ENCODE data around the gene SLC16A9. TPM values are rescaled to one million over a fixed set of nuclear protein-coding genes. Genes with fewer than 3 reads are reported as not detected.

Gene SLC16A9
- total RNA-seq (2021) = 4.1 and 4.3 TPM in 2 replicates
- long read RNA-seq, full-length matches to known transcripts = 3 of 4 reads
- long read RNA-seq, partial matches to known transcripts = 0 of 4 reads
- long read RNA-seq, other reads (novel, unspliced or antisense) = 1 of 4 reads

GRCh38 chr10:59709395-59710125 lies at the start of gene SLC16A9:
Gene SLC16A9, minus strand, starts transcription at chr10:59709850. Its CDS starts 25,559 bp downstream, at chr10:59684291.
- H2BK12ac ChIP-seq (ENCODE audit: insufficient read length, low read depth, low read length) = no peak within 1 kb of the TSS
- H3K23me2 ChIP-seq (ENCODE audit: insufficient read length, low read depth, low read length, poor library complexity, severe bottlenecking) = peaks cover 18% of the 10 kb centered on the region
- no peak within 1 kb of the TSS for H4K8ac ChIP-seq (replicated peaks; ENCODE audit: insufficient read length, low read depth, low read length)
- H2BK20ac ChIP-seq (ENCODE audit: low read depth, low read length, poor library complexity, severe bottlenecking) = no peak within 1 kb of the TSS
- no peak within 1 kb of the TSS for H2AFZ ChIP-seq (ENCODE audit: low read length)
- H3K23ac ChIP-seq (ENCODE audit: insufficient read length, low read depth, low read length) = no peak within 1 kb of the TSS
- peak within 1 kb of the TSS; percentile 75 for H3K9ac ChIP-seq (ENCODE audit: extremely low read depth, insufficient read length, low read length)
- H3K14ac ChIP-seq (ENCODE audit: insufficient read depth, low read length) = peak within 1 kb of the TSS; percentile 97
- no peaks in the 10 kb centered on the region for H3K79me2 ChIP-seq (ENCODE audit: insufficient read depth, low read length)
- H3K36me3 Mint-ChIP-seq (ENCODE audit: insufficient read depth in 1 of 3, low read depth in 3 of 3) = peaks cover 0 to 28% (median 2%) of the 10 kb centered on the region in 3 experiments; a peak in 5 of 7 replicates
- no peaks in the 10 kb centered on the region for H3K79me1 ChIP-seq (ENCODE audit: insufficient read depth, low read depth, low read length, poor library complexity, severe bottlenecking)
- peak within 1 kb of the TSS; percentile 79 to 87 for H3K4me3 Mint-ChIP-seq
- H3K56ac ChIP-seq (ENCODE audit: insufficient read length, low read depth, low read length) = no peak within 1 kb of the TSS
- H3K9me3 Mint-ChIP-seq = peaks cover 0 to 3% of the 10 kb centered on the region in 2 experiments; a peak in 1 of 5 replicates
- H4K5ac ChIP-seq (ENCODE audit: insufficient read length, low read depth, low read length) = no peak within 1 kb of the TSS
- H4K20me1 ChIP-seq (ENCODE audit: control insufficient read depth, insufficient read depth, insufficient read length) = no peaks in the 10 kb centered on the region
- peak; percentile 71 for DNase-seq
- H3K4me2 ChIP-seq (ENCODE audit: insufficient read depth, insufficient read length, low read length) = peak within 1 kb of the TSS; percentile 49
- peaks cover 51% of the 10 kb centered on the region for H3K27me3 Mint-ChIP-seq (ENCODE audit: low read depth)
- no peaks in the 10 kb centered on the region; the same call in 1 of the 2 replicates for H3K27me3 ChIP-seq (ENCODE audit: insufficient read depth, low read length)
- no peak within 1 kb of the TSS for H2AK5ac ChIP-seq (ENCODE audit: insufficient read length, low read length)
- no peaks in the 10 kb centered on the region for H3K9me3 ChIP-seq (ENCODE audit: control insufficient read depth, low read depth, low read length)
- WGBS (ENCODE audit: extremely low coverage, insufficient read length, low lambda C conversion rate) = no CpG with 5 or more reads among the region's 68 CpGs
- H3K4me1 Mint-ChIP-seq = peaks cover 12 to 38% of the 10 kb centered on the region in 2 experiments
- no peak within 1 kb of the TSS for H2BK5ac ChIP-seq (ENCODE audit: insufficient read length, low read length)
- H3K4ac ChIP-seq (ENCODE audit: low read depth, low read length) = peak within 1 kb of the TSS; percentile 74
- H3K27ac Mint-ChIP-seq = peak within 1 kb of the TSS in 2 of 3 experiments; percentile 95; a peak in 3 of 7 replicates
- no peak within 1 kb of the TSS for H2BK15ac ChIP-seq (ENCODE audit: low read depth, low read length)
- H3K18ac ChIP-seq (ENCODE audit: insufficient read length, low read depth, low read length) = peak within 1 kb of the TSS; percentile 89
- no peak within 1 kb of the TSS for H3K27ac ChIP-seq (ENCODE audit: insufficient read length, low read depth, low read length)
- no peak within 1 kb of the TSS for H3T11ph ChIP-seq (ENCODE audit: low read length)
- no peak within 1 kb of the TSS for H2BK120ac ChIP-seq (ENCODE audit: low read depth, low read length, poor library complexity, severe bottlenecking)
- no peaks in the 10 kb centered on the region; the same call in 1 of the 2 replicates for H3K4me1 ChIP-seq (ENCODE audit: insufficient read depth, low read length)
- TF ChIP-seq, protein P1, sequence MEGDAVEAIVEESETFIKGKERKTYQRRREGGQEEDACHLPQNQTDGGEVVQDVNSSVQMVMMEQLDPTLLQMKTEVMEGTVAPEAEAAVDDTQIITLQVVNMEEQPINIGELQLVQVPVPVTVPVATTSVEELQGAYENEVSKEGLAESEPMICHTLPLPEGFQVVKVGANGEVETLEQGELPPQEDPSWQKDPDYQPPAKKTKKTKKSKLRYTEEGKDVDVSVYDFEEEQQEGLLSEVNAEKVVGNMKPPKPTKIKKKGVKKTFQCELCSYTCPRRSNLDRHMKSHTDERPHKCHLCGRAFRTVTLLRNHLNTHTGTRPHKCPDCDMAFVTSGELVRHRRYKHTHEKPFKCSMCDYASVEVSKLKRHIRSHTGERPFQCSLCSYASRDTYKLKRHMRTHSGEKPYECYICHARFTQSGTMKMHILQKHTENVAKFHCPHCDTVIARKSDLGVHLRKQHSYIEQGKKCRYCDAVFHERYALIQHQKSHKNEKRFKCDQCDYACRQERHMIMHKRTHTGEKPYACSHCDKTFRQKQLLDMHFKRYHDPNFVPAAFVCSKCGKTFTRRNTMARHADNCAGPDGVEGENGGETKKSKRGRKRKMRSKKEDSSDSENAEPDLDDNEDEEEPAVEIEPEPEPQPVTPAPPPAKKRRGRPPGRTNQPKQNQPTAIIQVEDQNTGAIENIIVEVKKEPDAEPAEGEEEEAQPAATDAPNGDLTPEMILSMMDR (conservative IDR thresholded peaks at IDR 0.05) = peak; percentile 64
- peak within 1 kb of the TSS; percentile 96 for H4K91ac ChIP-seq (ENCODE audit: insufficient read length, low read depth, low read length)

Measured in H9 (cell line).